Suprapubic skin (tissue), 4 donors: ENCODE measurements around the gene FYN.

Experiments used
- CTCF ChIP-seq, 2 donors: fragments of 200-600 bp in 1 of 2; fragments of 450-650 bp in 1 of 2; sonication (generic) in 1 of 2; IDR thresholded peaks; one replicate each; pipeline ENCODE4 v1.5.1; 2016 to 2019; ENCODE audit warnings: antibody characterized with exemption in 2 of 2, mild to moderate bottlenecking in 1 of 2, moderate library complexity in 1 of 2
- POLR2A ChIP-seq, 2 donors: fragments of 450-650 bp; IDR thresholded peaks; one replicate each; pipeline ENCODE4 v1.6.1; 2017; ENCODE audit warnings: antibody characterized with exemption in 2 of 2, mild to moderate bottlenecking in 2 of 2, moderate library complexity in 2 of 2
- POLR2AphosphoS5 ChIP-seq, 3 donors: sonication (generic); formaldehyde crosslinking; IDR thresholded peaks; one replicate each; pipeline ENCODE4 v1.6.1; 2017; ENCODE audit warnings: antibody characterized with exemption in 3 of 3

DNA sequence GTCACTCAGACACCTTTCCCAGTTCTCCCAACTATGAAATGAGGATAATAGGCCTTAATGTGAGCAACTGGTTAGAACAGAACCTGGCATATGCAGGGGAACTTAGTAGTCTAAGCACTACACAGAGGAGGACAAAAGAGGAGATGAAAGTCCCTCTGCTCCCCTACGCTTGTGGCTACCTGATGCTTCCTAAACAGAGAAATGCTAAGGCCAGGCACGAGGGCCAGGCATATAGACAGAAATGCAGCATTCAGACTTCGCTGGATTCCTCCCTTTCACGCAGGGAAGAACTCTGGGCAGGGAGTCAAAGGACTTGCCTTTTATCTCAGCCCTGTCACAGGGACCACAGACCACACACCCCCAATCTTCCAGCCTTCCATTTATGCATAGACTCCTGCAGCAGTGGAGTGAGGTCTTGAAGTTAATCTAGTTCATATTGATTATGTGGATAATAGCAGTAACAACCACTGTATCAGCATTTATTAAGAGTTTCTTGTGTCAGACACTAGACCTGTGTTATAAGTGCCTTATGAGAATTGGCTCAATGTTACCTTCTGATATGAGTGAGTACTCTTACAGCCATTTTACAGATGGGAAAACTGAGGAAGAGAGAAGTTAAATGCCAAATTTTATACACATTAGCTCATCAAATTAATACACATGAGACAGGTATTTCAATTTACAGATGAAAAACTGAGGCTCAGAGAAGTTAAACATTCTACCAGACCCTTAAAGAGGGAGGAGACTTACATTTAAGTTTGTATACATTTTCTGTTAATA, 240.6 kb downstream of the FYN start:
- TF ChIP-seq CTCF (IDR thresholded peaks at IDR 0.05) (no peak), POLR2AphosphoS5 (IDR thresholded peaks at IDR 0.05) (no peak), POLR2A (IDR thresholded peaks at IDR 0.05) (no peak)
